ENCODE data around the gene FLII. TPM values are rescaled to one million over a fixed set of nuclear protein-coding genes. Genes with fewer than 3 reads are reported as not detected.
"Not testable (repeated sequence)": the region's sequence is repeated elsewhere in the genome, so short reads cannot be mapped to it uniquely, and the experiment has no call there.

Gene FLII
- polyA plus RNA-seq: 150 TPM

- no peaks in the 10 kb centered on the region for H3K36me3 Mint-ChIP-seq
- no peaks in the 10 kb centered on the region for H3K27me3 Mint-ChIP-seq
- peak within 1 kb of the TSS; percentile 96 to 99 (median 98) for H3K4me3 Mint-ChIP-seq
- H3K4me1 Mint-ChIP-seq: peaks cover 4 to 24% (median 18%) of the 10 kb centered on the region in 3 donors
- peak within 1 kb of the TSS; percentile 83 to 94 (median 86) for H3K27ac Mint-ChIP-seq
- H3K9me3 Mint-ChIP-seq: no peaks in the 10 kb centered on the region
These were observed at the start of gene FLII for GRCh38 chr17:18258356-18259038. FLII (minus strand) TSS chr17:18258738; CDS start chr17:18258690, 48 bp downstream.

GRCh38 chr17:18303206-18303605 is 44.7 kb upstream of the FLII start:
- not testable (repeated sequence) for H3K4me3 Mint-ChIP-seq, H3K36me3 Mint-ChIP-seq, H3K27me3 Mint-ChIP-seq, H3K4me1 Mint-ChIP-seq, H3K9me3 Mint-ChIP-seq
- H3K27ac Mint-ChIP-seq: peak overlapping the region in 1 of 3 donors; percentile 20

GRCh38 chr17:18300725-18301480 is 42.4 kb upstream of the FLII start:
- no peak overlapping the region for H3K4me3 Mint-ChIP-seq
- H3K36me3 Mint-ChIP-seq: no peaks in the 10 kb centered on the region
- no peak overlapping the region for H3K27ac Mint-ChIP-seq
- no peaks in the 10 kb centered on the region for H3K9me3 Mint-ChIP-seq
- H3K27me3 Mint-ChIP-seq: no peaks in the 10 kb centered on the region
- H3K4me1 Mint-ChIP-seq: peaks cover 6 to 11% (median 8%) of the 10 kb centered on the region in 3 donors

GRCh38 chr17:18298061-18298460 is 39.5 kb upstream of the FLII start:
- not testable (repeated sequence) for H3K36me3 Mint-ChIP-seq, H3K9me3 Mint-ChIP-seq, H3K4me3 Mint-ChIP-seq, H3K27ac Mint-ChIP-seq, H3K27me3 Mint-ChIP-seq
- H3K4me1 Mint-ChIP-seq: peaks cover 6 to 11% (median 8%) of the 10 kb centered on the region in 3 donors

- H3K4me1 Mint-ChIP-seq: peaks cover under 1 to 6% (median 5%) of the 10 kb centered on the region in 3 donors
- H3K9me3 Mint-ChIP-seq: no peaks in the 10 kb centered on the region
- H3K27me3 Mint-ChIP-seq: no peaks in the 10 kb centered on the region
- no peak overlapping the region for H3K27ac Mint-ChIP-seq
- peaks cover 2% of the 10 kb centered on the region for H3K36me3 Mint-ChIP-seq
- no peak overlapping the region for H3K4me3 Mint-ChIP-seq
These were observed 33.4 kb upstream of the FLII start for GRCh38 chr17:18291718-18292540.

GRCh38 chr17:18285296-18285695 is 26.8 kb upstream of the FLII start:
- H3K4me3 Mint-ChIP-seq: no peak overlapping the region
- H3K27ac Mint-ChIP-seq: peak overlapping the region in 1 of 3 donors; percentile 74
- peaks cover 9% of the 10 kb centered on the region for H3K36me3 Mint-ChIP-seq
- no peaks in the 10 kb centered on the region for H3K4me1 Mint-ChIP-seq
- no peaks in the 10 kb centered on the region for H3K9me3 Mint-ChIP-seq
- no peaks in the 10 kb centered on the region for H3K27me3 Mint-ChIP-seq

- Mint-ChIP-seq H3K36me3 (peaks cover 7% of the 10 kb centered on the region), H3K27me3 (no peaks in the 10 kb centered on the region), H3K4me1 (no peaks in the 10 kb centered on the region), H3K9me3 (no peaks in the 10 kb centered on the region), H3K4me3 (no peak overlapping the region), H3K27ac (no peak overlapping the region)
These were observed 23.2 kb upstream of the FLII start for GRCh38 chr17:18281788-18282187.

- Mint-ChIP-seq H3K36me3 (peaks cover 6% of the 10 kb centered on the region), H3K9me3 (no peaks in the 10 kb centered on the region), H3K27me3 (no peaks in the 10 kb centered on the region), H3K27ac (no peak overlapping the region), H3K4me1 (no peaks in the 10 kb centered on the region), H3K4me3 (no peak overlapping the region)
These were observed 22.3 kb upstream of the FLII start for GRCh38 chr17:18280766-18281371.

- Mint-ChIP-seq H3K36me3 (peaks cover 4% of the 10 kb centered on the region), H3K27me3 (no peaks in the 10 kb centered on the region), H3K27ac (no peak overlapping the region)
These were observed 21.7 kb upstream of the FLII start for GRCh38 chr17:18280249-18280648.

GRCh38 chr17:18278867-18279266 is 20.3 kb upstream of the FLII start:
- Mint-ChIP-seq H3K27ac (no peak overlapping the region), H3K4me1 (no peaks in the 10 kb centered on the region), H3K36me3 (peaks cover 4% of the 10 kb centered on the region), H3K4me3 (no peak overlapping the region), H3K27me3 (no peaks in the 10 kb centered on the region), H3K9me3 (no peaks in the 10 kb centered on the region)

More at GRCh38 chr17:18280249-18280648, 21.7 kb upstream of the FLII start:
- Mint-ChIP-seq H3K9me3 (no peaks in the 10 kb centered on the region), H3K4me1 (no peaks in the 10 kb centered on the region), H3K4me3 (no peak overlapping the region)

- Mint-ChIP-seq H3K9me3 (no peaks in the 10 kb centered on the region), H3K36me3 (peaks cover 2% of the 10 kb centered on the region), H3K4me3 (no peak overlapping the region), H3K27ac (peak overlapping the region in 1 of 3 donors; percentile 50), H3K27me3 (no peaks in the 10 kb centered on the region), H3K4me1 (peaks cover 0 to 2% (median 0%) of the 10 kb centered on the region in 3 donors)
These were observed 18.5 kb upstream of the FLII start for GRCh38 chr17:18277076-18277475.

GRCh38 chr17:18270046-18270931 is 11.8 kb upstream of the FLII start:
- H3K36me3 Mint-ChIP-seq: peaks cover 4% of the 10 kb centered on the region
- H3K9me3 Mint-ChIP-seq: no peaks in the 10 kb centered on the region
- peak overlapping the region in 1 of 3 donors; percentile 21 for H3K27ac Mint-ChIP-seq
- no peaks in the 10 kb centered on the region for H3K27me3 Mint-ChIP-seq
- no peak overlapping the region for H3K4me3 Mint-ChIP-seq
- peaks cover 0 to 8% (median 0%) of the 10 kb centered on the region in 3 donors for H3K4me1 Mint-ChIP-seq

- Mint-ChIP-seq H3K27ac (no peak overlapping the region), H3K4me3 (no peak overlapping the region), H3K27me3 (no peaks in the 10 kb centered on the region), H3K36me3 (peaks cover 4% of the 10 kb centered on the region), H3K4me1 (peaks cover 0 to 8% (median 0%) of the 10 kb centered on the region in 3 donors), H3K9me3 (no peaks in the 10 kb centered on the region)
These were observed 9.6 kb upstream of the FLII start for GRCh38 chr17:18267927-18268711.

Data from IgD-negative memory B cell (primary cell).